Fibroblast of peridontal ligament (primary cell): ENCODE data around the gene POR.
"Not testable (repeated sequence)": the region's sequence is repeated elsewhere in the genome, so short reads cannot be mapped to it uniquely, and the experiment has no call there.

Experiments
- DNase-seq: peaks from one replicate; pipeline ENCODE4 v3.0.0-alpha.2; 2010; ENCODE audit errors: extremely low read depth

POR gene

GRCh38 chr7:76022026-76022780 is 107.2 kb downstream of the POR start:
- DNase-seq: no peak

- no peak for DNase-seq
These were observed 108.0 kb downstream of the POR start for GRCh38 chr7:76023002-76023401.

- not testable (repeated sequence) for DNase-seq
These were observed 114.7 kb downstream of the POR start for GRCh38 chr7:76029682-76030081.

- DNase-seq: no peak
These were observed 117.0 kb downstream of the POR start for GRCh38 chr7:76031964-76032363.
